Peyer's patch (tissue), 4 donors: Measurements from ENCODE around the gene RPL27. TPM values are rescaled to one million over a fixed set of nuclear protein-coding genes. Genes with fewer than 3 reads are reported as not detected.

Experiments
- DNase-seq, 3 donors: peaks; one replicate each; pipeline ENCODE4 v3.0.0-alpha.2; 2017 to 2019
- H3K27ac ChIP-seq, 4 donors: fragments of 200-600 bp; sonication (generic); one replicate each; pipeline ENCODE4 v1.5.1; 2016 to 2019
- H3K27me3 ChIP-seq, 2 donors: fragments of 200-600 bp; sonication (generic); one replicate each; pipeline ENCODE4 v1.5.1; 2019
- H3K36me3 ChIP-seq, 3 donors: fragments of 200-600 bp; sonication (generic); one replicate each; pipeline ENCODE4 v1.5.1; 2016 to 2019
- H3K4me1 ChIP-seq, 4 donors: fragments of 200-600 bp; sonication (generic); one replicate each; pipeline ENCODE4 v1.5.1; 2016 to 2019
- H3K4me3 ChIP-seq, 4 donors: fragments of 200-600 bp; sonication (generic); 1 replicate in 3 of 4; 2 replicates in 1 of 4; pipeline ENCODE4 v1.5.1; 2016 to 2019; ENCODE audit warnings: mild to moderate bottlenecking in 1 of 4
- H3K9me3 ChIP-seq, 4 donors: fragments of 200-600 bp; sonication (generic); one replicate each; pipeline ENCODE4 v1.5.1; 2016 to 2019; ENCODE audit warnings: mild to moderate bottlenecking in 1 of 4
- CTCF ChIP-seq, 6 experiments: fragments of 450-650 bp in 4 of 6; fragments of 200-600 bp in 2 of 6; sonication (generic) in 1 of 6; IDR thresholded peaks; one replicate each; pipeline ENCODE4 v1.5.1; 2017 to 2019; ENCODE audit warnings: antibody characterized with exemption in 6 of 6, mild to moderate bottlenecking in 3 of 6, moderate library complexity in 1 of 6
- POLR2A ChIP-seq, 2 donors: fragments of 450-650 bp; IDR thresholded peaks; one replicate each; pipeline ENCODE4 v1.5.1; 2017; ENCODE audit warnings: antibody characterized with exemption in 2 of 2, mild to moderate bottlenecking in 2 of 2, moderate library complexity in 2 of 2
- total RNA-seq, 4 donors: library from RNA; depleted of rRNA; stranded (reverse); fragments of >200 nt; gene quantifications; one replicate each; pipeline ENCODE4 v1.1.0, GENCODE V29; 2016

Gene RPL27
- total RNA-seq, 4 donors from 2014 or later: 331 to 1,066 (median 442) TPM

DNA sequence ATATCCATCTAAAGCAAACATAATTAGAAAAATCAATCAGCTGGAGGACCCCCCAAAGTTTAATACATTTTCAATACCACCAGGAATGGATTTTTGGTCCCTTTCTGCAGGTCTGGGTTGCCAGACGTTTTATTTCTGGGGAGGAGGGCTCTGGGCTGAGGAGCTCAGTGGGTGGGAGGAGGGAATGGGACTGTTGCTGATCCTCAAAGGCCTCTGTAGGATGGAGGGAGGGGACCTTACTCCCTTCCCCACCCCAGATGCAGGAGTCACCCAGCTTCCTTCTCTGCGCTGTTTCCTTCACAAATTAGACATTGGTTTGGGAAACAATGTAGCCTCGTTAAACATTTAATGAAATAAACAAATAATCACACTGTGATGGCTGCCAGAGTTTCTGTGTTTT, 33.4 kb downstream of the RPL27 start:
- Histone ChIP-seq H3K27me3 (no peaks in the 10 kb centered on the region), H3K36me3 (no peaks in the 10 kb centered on the region), H3K4me1 (no peaks in the 10 kb centered on the region), H3K9me3 (no peaks in the 10 kb centered on the region), H3K27ac (no peak overlapping the region), H3K4me3 (no peak overlapping the region)
- TF ChIP-seq POLR2A (IDR thresholded peaks at IDR 0.05): no peak
- no peak for TF ChIP-seq CTCF (IDR thresholded peaks at IDR 0.05)
- DNase-seq: no peak

- Histone ChIP-seq H3K4me3 (no peak overlapping the region), H3K27me3 (no peaks in the 10 kb centered on the region), H3K9me3 (no peaks in the 10 kb centered on the region), H3K27ac (no peak overlapping the region), H3K4me1 (no peaks in the 10 kb centered on the region), H3K36me3 (no peaks in the 10 kb centered on the region)
- no peak for TF ChIP-seq POLR2A (IDR thresholded peaks at IDR 0.05)
- no peak for TF ChIP-seq CTCF (IDR thresholded peaks at IDR 0.05)
- DNase-seq: no peak
Observed at GRCh38 chr17:43033948-43034881, 36.0 kb downstream of the RPL27 start.

DNA sequence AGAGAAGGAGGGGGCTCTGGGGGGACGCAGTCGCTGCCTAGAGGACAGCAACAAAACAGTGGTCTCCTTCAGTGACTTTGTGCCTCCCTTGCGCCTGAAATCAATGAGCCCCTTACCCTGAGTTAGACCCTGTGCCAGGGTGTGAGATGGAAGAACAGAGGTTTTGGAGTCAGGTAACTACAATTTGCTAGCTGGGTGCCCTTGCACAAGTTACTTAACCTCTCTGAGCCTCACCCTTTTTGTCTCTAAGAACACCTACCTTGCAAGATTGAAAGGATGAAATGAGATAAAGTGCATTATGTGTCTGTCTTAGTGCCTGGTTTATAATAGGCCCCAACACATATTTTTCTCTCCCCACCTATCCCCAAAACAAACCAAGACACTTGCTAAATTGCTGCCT, 36.7 kb downstream of the RPL27 start:
- Histone ChIP-seq H3K4me1 (no peaks in the 10 kb centered on the region), H3K4me3 (no peak overlapping the region), H3K36me3 (no peaks in the 10 kb centered on the region), H3K27ac (no peak overlapping the region), H3K9me3 (no peaks in the 10 kb centered on the region), H3K27me3 (no peaks in the 10 kb centered on the region)
- no peak for DNase-seq
- TF ChIP-seq CTCF (IDR thresholded peaks at IDR 0.05) (no peak), POLR2A (IDR thresholded peaks at IDR 0.05) (no peak)

DNA sequence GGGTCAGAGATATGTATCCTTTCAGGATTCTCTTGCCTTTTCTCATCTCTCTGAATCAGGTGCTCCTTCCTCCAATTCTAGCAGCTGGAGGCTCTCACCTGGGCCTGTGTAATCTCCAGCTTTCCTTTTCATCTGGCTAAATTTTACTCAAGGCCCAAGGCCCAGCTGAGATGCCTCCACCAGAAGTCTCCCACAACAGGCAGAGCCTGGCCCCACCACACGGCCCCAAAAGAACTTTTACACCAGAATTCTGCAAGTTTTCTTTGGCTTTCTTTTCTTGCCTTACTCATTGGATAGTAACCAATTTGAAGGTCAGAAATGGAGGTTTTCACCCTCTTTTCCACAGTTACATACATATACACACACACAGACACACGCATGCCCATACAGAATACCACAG, 41.4 kb downstream of the RPL27 start:
- Histone ChIP-seq H3K4me1 (no peaks in the 10 kb centered on the region), H3K9me3 (no peaks in the 10 kb centered on the region)
- no peak for TF ChIP-seq POLR2A (IDR thresholded peaks at IDR 0.05)
- no peak for TF ChIP-seq CTCF (IDR thresholded peaks at IDR 0.05)

DNA sequence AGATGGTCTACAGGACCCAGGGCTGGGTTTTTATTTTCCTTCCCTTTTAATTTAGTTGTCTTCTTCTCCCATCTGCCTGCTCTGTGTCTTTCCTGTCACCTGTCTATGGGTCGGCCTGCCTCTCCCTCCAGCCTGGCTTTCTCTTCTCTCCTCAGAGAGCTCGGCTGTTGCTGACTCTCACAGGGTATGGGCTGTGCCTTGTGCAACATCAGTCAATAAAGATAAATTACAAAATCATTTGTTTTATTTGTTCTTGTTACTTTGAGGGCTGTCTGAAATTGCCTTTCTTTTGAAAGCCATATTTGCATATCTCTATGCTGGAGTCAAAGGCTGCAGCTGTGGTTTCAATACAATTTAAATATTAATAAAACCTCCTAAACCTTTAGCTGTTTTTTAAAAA, 42.4 kb downstream of the RPL27 start:
- H3K4me3 ChIP-seq: no peak overlapping the region
- H3K27me3 ChIP-seq: no peaks in the 10 kb centered on the region
- no peaks in the 10 kb centered on the region for H3K9me3 ChIP-seq
- H3K4me1 ChIP-seq: no peaks in the 10 kb centered on the region
- no peaks in the 10 kb centered on the region for H3K36me3 ChIP-seq
- no peak for DNase-seq
- H3K27ac ChIP-seq: no peak overlapping the region
- TF ChIP-seq CTCF (IDR thresholded peaks at IDR 0.05): no peak
- no peak for TF ChIP-seq POLR2A (IDR thresholded peaks at IDR 0.05)

More for the DNA sequence above, 41.4 kb downstream of the RPL27 start:
- no peak overlapping the region for H3K4me3 ChIP-seq
- no peak overlapping the region for H3K27ac ChIP-seq
- no peaks in the 10 kb centered on the region for H3K36me3 ChIP-seq
- DNase-seq: no peak
- no peaks in the 10 kb centered on the region for H3K27me3 ChIP-seq
